Kidney (tissue), 14 donors: ENCODE data around the gene LHPP. TPM values are rescaled to one million over a fixed set of nuclear protein-coding genes. Genes with fewer than 3 reads are reported as not detected.

Experiments used
- DNase-seq, 5 donors: peaks; one replicate each; pipeline ENCODE4 v3.0.0-alpha.2; 2013 to 2020
- FAIRE-seq: peaks from 2 replicates; lab custom pipeline; 2012; peaks lifted over from hg19 to GRCh38; lab: Jason Lieb, UNC
- H3K27ac ChIP-seq, 2 donors: one replicate each; pipeline ENCODE4 v1.7.0; 2013; ENCODE audit warnings: low read depth in 2 of 2, low read length in 2 of 2, inconsistent platforms in 1 of 2
- H3K27me3 ChIP-seq: one replicate; pipeline ENCODE4 v1.7.1; 2013; ENCODE audit warnings: low read length, inconsistent platforms; ENCODE audit not compliant: control insufficient read depth, insufficient read depth
- H3K36me3 ChIP-seq, 3 donors: one replicate each; pipeline versions ENCODE4 v1.7.0 to v1.7.1; 2013; ENCODE audit warnings: low read length in 3 of 3, control low read depth in 1 of 3, inconsistent platforms in 1 of 3; ENCODE audit not compliant: insufficient read depth in 3 of 3, control insufficient read depth in 2 of 3
- H3K4me1 ChIP-seq, 3 donors: one replicate each; pipeline versions ENCODE4 v1.7.0 to v1.7.1; 2013; ENCODE audit warnings: low read length in 3 of 3, inconsistent platforms in 1 of 3, low read depth in 1 of 3; ENCODE audit not compliant: control insufficient read depth in 2 of 3, insufficient read depth in 2 of 3
- H3K4me3 ChIP-seq, 3 donors: one replicate each; pipeline versions ENCODE4 v1.7.0 to v1.8.1; 2013; ENCODE audit warnings: low read length in 3 of 3, control low read depth in 1 of 3, inconsistent platforms in 1 of 3
- H3K9ac ChIP-seq, 3 donors: one replicate each; pipeline versions ENCODE4 v1.7.0 to v1.7.1; 2013; ENCODE audit warnings: low read length in 3 of 3, control low read depth in 1 of 3, inconsistent platforms in 1 of 3
- H3K9me3 ChIP-seq, 3 donors: one replicate each; pipeline versions ENCODE4 v1.7.0 to v1.7.1; 2013; ENCODE audit warnings: low read length in 3 of 3, control low read depth in 1 of 3, inconsistent platforms in 1 of 3; ENCODE audit not compliant: control insufficient read depth in 2 of 3, insufficient read depth in 1 of 3
- intact Hi-C: fragments of 100-400 bp; cut with DNase I; formaldehyde crosslinking; loops from one replicate; pipeline ENCODE4 v1.11.1; 2022
- polyA plus RNA-seq: library from polyadenylated mRNA; stranded (reverse); fragments of 350-450 nt; fragmentation: Illumina TruSeq; extraction: RNeasy Lipid Tissue Mini Kit (QIAGEN cat#74804); gene quantifications from one replicate; pipeline ENCODE4 v1.2.3, GENCODE V29; 2014; ENCODE audit warnings: low read depth, low replicate concordance; ENCODE audit not compliant: insufficient read depth
- total RNA-seq: library from RNA; stranded (reverse); fragmentation: NEBNext Ultra II Directional; extraction: Animal tissue kit (Norgen Biotek cat#: 25700); gene quantifications from one replicate; pipeline ENCODE4 v1.2.1, GENCODE V29; 2021
- TF ChIP-seq, protein P1 (sequence below): IDR thresholded peaks from 3 replicates; pipeline ENCODE4 v1.5.1; 2012; ENCODE audit warnings: mild to moderate bottlenecking, moderate library complexity, borderline replicate concordance; ENCODE audit not compliant: insufficient read depth; ENCODE audit errors: extremely low read depth
- donor health status: control.
- donor health status: control.
- donor health status: control.
- donor health status: control.
- donor health status: control.
- donor health status: DM: yes; HTN: yes; CAD: no.
- donor health status: Normal renal cell carcinoma (clear cell type).

LHPP gene
- total and polyA plus RNA-seq, 2 donors from 2014 or later = 16.6 to 52.5 TPM

DNA sequence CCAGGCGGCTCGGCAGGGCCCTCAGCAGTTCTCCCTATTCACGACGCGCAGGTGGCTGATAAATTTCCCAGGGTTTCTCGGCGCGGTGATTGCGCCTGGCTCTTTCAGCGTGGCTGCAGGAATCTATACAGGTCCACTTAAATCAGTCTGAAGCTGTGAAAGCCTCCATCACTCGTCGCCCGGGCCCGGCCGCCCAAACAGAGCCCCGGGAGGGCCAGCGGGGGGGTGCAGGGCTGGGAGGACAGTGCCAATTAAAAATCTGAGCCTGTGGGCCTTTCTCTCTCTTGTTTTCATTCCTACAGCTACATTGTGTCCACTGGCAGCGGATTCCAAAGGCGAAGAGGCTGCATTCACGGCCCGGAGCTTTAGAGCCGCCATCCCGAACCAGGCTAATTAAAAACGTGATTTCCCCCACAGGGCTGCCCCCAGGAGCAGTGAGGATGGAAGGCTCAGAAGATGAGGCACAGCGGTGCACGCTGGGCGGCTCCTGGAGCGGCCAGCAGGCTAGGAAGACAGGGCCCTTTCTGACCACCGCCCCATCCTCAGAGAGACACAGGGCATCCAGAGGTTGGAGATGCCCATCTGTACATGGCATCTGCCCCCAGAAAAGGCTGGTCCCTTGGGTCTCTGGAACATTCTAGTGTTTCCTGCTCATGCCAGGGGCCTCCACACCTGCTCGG, 181.8 kb downstream of the LHPP start:
- Histone ChIP-seq H3K4me3 (no peak overlapping the region), H3K9ac (no peak overlapping the region), H3K36me3 (peaks cover 2 to 4% (median 2%) of the 10 kb centered on the region in 3 donors), H3K4me1 (peaks cover 0 to 60% (median 26%) of the 10 kb centered on the region in 3 donors), H3K9me3 (no peaks in the 10 kb centered on the region), H3K27ac (no peak overlapping the region), H3K27me3 (no peaks in the 10 kb centered on the region)
- TF ChIP-seq, protein P1, sequence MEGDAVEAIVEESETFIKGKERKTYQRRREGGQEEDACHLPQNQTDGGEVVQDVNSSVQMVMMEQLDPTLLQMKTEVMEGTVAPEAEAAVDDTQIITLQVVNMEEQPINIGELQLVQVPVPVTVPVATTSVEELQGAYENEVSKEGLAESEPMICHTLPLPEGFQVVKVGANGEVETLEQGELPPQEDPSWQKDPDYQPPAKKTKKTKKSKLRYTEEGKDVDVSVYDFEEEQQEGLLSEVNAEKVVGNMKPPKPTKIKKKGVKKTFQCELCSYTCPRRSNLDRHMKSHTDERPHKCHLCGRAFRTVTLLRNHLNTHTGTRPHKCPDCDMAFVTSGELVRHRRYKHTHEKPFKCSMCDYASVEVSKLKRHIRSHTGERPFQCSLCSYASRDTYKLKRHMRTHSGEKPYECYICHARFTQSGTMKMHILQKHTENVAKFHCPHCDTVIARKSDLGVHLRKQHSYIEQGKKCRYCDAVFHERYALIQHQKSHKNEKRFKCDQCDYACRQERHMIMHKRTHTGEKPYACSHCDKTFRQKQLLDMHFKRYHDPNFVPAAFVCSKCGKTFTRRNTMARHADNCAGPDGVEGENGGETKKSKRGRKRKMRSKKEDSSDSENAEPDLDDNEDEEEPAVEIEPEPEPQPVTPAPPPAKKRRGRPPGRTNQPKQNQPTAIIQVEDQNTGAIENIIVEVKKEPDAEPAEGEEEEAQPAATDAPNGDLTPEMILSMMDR = no peak
- intact Hi-C loops = no loop called here
- DNase-seq (peak in 1 of 5 donors; percentile 58), FAIRE-seq (no peak)

DNA sequence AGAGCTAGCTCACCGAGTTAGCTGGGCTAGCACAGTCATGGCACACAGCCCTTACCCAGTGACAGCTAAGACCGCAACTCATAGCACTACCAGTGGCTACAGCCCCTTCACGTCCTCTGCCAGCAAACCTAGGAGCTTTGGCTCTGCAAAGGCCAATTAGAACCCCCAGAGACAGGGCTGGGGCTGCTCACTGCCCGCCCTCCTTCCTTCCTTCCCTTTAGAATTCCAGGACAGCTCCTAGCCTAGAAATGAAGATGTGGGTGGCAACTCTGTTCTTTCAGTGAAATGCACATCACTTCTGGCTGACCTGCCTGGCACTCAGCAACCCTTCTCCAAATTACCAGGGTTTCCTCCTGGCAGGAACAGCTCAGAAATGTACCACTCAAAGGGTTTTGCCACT, 182.6 kb downstream of the LHPP start:
- Histone ChIP-seq H3K9ac (no peak overlapping the region), H3K27me3 (no peaks in the 10 kb centered on the region), H3K27ac (no peak overlapping the region), H3K9me3 (no peaks in the 10 kb centered on the region), H3K4me3 (no peak overlapping the region), H3K4me1 (peaks cover 0 to 67% (median 34%) of the 10 kb centered on the region in 3 donors), H3K36me3 (peaks cover 2 to 4% (median 2%) of the 10 kb centered on the region in 3 donors)
- TF ChIP-seq, protein P1 = no peak
- DNase-seq (no peak), FAIRE-seq (no peak)
- intact Hi-C loops = no loop called here

DNA sequence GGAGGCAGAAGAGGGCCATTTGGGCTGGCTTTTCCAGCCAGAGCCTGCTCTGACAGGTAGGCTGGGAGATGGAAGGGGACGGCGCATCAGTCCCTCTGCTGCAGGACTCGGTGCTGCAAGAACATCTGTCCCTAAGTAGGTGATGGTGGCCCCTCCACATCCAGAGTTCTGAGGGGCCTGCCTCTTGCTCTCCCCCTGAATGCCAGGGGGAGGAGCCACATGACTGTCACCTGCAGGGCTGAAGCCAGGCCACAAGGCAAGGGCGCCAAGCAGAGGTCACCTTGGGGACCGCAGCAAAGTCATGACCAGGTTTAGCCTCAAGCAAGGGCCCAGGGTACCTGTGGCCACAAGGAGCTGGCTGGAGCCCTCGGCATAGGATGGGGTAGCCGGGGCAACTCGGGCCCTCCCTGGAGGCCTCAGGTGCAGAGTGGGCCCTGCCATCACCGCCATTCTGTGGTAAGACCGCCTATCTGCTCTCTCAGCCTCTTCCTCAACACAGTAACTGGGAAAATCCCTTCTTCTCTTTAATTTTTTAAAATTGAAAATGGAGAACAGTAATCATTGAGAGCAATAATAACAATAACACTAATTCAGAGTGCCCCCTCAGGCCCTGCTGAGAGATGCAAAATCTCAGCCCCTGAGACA, 183.3 kb downstream of the LHPP start:
- H3K27me3 ChIP-seq = no peaks in the 10 kb centered on the region
- no peak overlapping the region for H3K9ac ChIP-seq
- TF ChIP-seq, protein P1 = no peak
- DNase-seq (peak in 1 of 5 donors; percentile 41), FAIRE-seq (no peak)
- H3K4me3 ChIP-seq = no peak overlapping the region
- peaks cover 0 to 70% (median 40%) of the 10 kb centered on the region in 3 donors for H3K4me1 ChIP-seq
- intact Hi-C loops = no loop called here
- H3K27ac ChIP-seq = no peak overlapping the region
- H3K36me3 ChIP-seq = peaks cover 2 to 4% (median 2%) of the 10 kb centered on the region in 3 donors
- H3K9me3 ChIP-seq = no peaks in the 10 kb centered on the region
